ENCODE measurements around the gene SHROOM2.

The SHROOM2 gene, protein sequence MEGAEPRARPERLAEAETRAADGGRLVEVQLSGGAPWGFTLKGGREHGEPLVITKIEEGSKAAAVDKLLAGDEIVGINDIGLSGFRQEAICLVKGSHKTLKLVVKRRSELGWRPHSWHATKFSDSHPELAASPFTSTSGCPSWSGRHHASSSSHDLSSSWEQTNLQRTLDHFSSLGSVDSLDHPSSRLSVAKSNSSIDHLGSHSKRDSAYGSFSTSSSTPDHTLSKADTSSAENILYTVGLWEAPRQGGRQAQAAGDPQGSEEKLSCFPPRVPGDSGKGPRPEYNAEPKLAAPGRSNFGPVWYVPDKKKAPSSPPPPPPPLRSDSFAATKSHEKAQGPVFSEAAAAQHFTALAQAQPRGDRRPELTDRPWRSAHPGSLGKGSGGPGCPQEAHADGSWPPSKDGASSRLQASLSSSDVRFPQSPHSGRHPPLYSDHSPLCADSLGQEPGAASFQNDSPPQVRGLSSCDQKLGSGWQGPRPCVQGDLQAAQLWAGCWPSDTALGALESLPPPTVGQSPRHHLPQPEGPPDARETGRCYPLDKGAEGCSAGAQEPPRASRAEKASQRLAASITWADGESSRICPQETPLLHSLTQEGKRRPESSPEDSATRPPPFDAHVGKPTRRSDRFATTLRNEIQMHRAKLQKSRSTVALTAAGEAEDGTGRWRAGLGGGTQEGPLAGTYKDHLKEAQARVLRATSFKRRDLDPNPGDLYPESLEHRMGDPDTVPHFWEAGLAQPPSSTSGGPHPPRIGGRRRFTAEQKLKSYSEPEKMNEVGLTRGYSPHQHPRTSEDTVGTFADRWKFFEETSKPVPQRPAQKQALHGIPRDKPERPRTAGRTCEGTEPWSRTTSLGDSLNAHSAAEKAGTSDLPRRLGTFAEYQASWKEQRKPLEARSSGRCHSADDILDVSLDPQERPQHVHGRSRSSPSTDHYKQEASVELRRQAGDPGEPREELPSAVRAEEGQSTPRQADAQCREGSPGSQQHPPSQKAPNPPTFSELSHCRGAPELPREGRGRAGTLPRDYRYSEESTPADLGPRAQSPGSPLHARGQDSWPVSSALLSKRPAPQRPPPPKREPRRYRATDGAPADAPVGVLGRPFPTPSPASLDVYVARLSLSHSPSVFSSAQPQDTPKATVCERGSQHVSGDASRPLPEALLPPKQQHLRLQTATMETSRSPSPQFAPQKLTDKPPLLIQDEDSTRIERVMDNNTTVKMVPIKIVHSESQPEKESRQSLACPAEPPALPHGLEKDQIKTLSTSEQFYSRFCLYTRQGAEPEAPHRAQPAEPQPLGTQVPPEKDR (N-terminal part only)

DNA sequence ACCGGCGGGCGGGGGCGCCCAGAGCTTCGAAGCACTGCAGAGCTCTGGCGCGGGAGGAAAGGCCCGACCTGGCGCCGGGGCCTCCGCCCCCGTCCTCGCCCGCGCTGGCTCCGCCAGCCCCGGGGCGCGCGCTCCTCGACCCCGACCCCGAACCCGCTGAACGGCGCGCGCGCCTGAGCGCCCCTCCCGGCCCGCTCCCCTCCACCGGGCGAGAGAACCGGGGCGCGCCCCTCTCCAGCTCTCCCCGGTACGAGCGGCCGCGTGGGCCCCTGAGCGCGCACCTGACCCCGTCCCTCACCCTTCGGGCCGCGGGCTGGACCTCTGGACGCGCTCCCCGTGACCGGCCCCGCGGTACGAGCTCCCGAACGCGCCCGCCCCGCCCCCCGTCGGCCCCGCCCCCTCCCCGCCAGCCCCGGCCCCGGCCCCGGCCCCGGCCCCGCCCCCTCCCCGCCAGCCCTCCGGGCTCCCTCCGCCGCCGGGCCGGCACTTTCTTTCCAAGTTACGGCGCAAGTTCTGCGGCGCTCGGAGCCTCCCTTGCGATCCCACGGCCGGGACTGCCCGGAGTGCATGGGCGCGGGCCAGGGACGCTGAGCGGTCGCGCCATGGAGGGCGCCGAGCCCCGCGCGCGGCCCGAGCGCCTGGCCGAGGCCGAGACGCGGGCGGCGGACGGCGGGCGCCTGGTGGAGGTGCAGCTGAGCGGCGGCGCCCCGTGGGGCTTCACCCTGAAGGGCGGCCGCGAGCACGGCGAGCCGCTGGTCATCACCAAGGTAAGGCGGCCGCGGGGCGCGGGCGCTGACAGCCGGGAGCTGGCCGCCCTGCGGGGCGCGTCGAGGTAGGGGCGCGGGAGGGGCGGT lies at the start of gene SHROOM2:
SHROOM2 (plus strand) TSS at position 486 of the 854 bp plus-strand sequence; CDS start at position 603, 117 bp downstream.
- peak; percentile 34 for DNase-seq (ENCODE audit: low read depth)
- Histone ChIP-seq H3K9ac (ENCODE audit: low read length) (no peak within 1 kb of the TSS), H3K4me1 (ENCODE audit: control insufficient read depth, insufficient read depth, low read length) (no peaks in the 10 kb centered on the region), H3K27me3 (replicated peaks; ENCODE audit: control insufficient read depth, insufficient read depth, low read length) (peaks cover 45% of the 10 kb centered on the region), H3K36me3 (ENCODE audit: control insufficient read depth, insufficient read depth, low read length, severe bottlenecking) (no peaks in the 10 kb centered on the region), H3K9me3 (ENCODE audit: control insufficient read depth, low read length) (peaks cover 6% of the 10 kb centered on the region), H3K4me3 (ENCODE audit: low read length) (no peak within 1 kb of the TSS)

DNA sequence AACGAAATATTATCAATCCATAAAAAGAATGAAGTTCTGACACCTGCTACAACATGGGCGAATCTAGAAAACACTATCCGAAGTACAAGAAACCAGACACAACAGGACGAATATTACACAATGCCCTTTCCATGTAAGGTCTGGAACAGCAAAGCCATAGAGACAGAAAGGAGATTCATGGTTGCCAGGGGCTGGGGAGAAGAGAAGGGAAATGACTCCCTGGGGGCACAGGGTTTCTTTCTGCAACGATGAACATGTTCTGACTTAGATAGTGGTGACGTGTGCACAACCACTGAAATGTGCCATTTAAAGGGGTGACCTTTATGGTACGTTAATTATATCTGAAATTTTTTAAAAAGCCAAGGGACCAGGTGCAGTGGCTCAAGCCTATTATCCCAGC lies 48.9 kb upstream of the SHROOM2 start:
- DNase-seq (ENCODE audit: low read depth), result no peak
- Histone ChIP-seq H3K4me1 (ENCODE audit: control insufficient read depth, insufficient read depth, low read length) (no peaks in the 10 kb centered on the region), H3K9ac (ENCODE audit: low read length) (no peak overlapping the region), H3K4me3 (ENCODE audit: low read length) (no peak overlapping the region), H3K27me3 (replicated peaks; ENCODE audit: control insufficient read depth, insufficient read depth, low read length) (no peaks in the 10 kb centered on the region), H3K9me3 (ENCODE audit: control insufficient read depth, low read length) (peaks cover 7% of the 10 kb centered on the region), H3K36me3 (ENCODE audit: control insufficient read depth, insufficient read depth, low read length, severe bottlenecking) (no peaks in the 10 kb centered on the region)

DNA sequence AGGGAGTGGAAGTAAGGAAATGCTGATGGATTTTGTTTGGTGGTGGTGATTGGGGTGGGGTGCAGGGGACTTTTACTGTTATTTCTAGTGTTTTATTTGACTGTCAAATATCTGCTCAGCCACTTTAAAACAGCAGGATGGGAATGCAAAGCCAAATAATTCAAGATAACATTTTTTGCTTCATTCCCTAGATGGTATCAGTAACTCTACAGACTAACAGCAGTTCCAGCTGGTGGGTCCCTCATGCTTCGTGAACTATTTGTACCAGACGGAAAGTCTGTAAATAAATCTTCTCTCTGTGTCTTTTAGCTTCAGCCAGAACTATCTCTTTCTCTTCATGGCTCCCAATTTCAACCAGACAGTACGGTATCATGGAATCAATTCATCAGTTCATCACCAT lies 48.1 kb upstream of the SHROOM2 start:
- Histone ChIP-seq H3K4me3 (ENCODE audit: low read length) (no peak overlapping the region), H3K4me1 (ENCODE audit: control insufficient read depth, insufficient read depth, low read length) (no peaks in the 10 kb centered on the region), H3K9ac (ENCODE audit: low read length) (no peak overlapping the region), H3K27me3 (replicated peaks; ENCODE audit: control insufficient read depth, insufficient read depth, low read length) (no peaks in the 10 kb centered on the region), H3K9me3 (ENCODE audit: control insufficient read depth, low read length) (peaks cover 1% of the 10 kb centered on the region), H3K36me3 (ENCODE audit: control insufficient read depth, insufficient read depth, low read length, severe bottlenecking) (no peaks in the 10 kb centered on the region)
- DNase-seq (ENCODE audit: low read depth), result no peak

DNA sequence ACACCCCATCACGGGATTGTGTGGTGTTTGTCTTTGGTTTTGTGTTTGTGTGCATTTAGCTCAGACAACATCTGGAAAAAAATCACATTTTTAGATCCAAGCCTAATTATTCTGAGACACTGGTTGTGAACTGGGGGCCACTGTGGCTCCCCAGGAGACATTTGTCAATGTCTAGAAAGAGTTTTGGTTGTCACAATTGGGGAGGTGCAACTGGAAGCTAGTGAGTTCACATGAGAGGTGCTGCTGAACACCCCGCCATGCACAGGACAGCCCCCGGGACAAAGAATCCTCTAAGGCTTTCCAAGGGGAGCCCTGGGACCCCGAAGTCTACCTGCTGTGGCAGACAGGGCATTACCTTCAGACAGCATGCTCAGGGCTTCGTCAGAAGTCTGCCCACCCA lies 47.1 kb upstream of the SHROOM2 start:
- no peak overlapping the region for H3K9ac ChIP-seq (ENCODE audit: low read length)
- no peak for DNase-seq (ENCODE audit: low read depth)
- no peaks in the 10 kb centered on the region for H3K4me1 ChIP-seq (ENCODE audit: control insufficient read depth, insufficient read depth, low read length)
- no peaks in the 10 kb centered on the region for H3K36me3 ChIP-seq (ENCODE audit: control insufficient read depth, insufficient read depth, low read length, severe bottlenecking)
- H3K4me3 ChIP-seq (ENCODE audit: low read length), result no peak overlapping the region
- no peaks in the 10 kb centered on the region for H3K9me3 ChIP-seq (ENCODE audit: control insufficient read depth, low read length)
- no peaks in the 10 kb centered on the region for H3K27me3 ChIP-seq (replicated peaks; ENCODE audit: control insufficient read depth, insufficient read depth, low read length)

DNA sequence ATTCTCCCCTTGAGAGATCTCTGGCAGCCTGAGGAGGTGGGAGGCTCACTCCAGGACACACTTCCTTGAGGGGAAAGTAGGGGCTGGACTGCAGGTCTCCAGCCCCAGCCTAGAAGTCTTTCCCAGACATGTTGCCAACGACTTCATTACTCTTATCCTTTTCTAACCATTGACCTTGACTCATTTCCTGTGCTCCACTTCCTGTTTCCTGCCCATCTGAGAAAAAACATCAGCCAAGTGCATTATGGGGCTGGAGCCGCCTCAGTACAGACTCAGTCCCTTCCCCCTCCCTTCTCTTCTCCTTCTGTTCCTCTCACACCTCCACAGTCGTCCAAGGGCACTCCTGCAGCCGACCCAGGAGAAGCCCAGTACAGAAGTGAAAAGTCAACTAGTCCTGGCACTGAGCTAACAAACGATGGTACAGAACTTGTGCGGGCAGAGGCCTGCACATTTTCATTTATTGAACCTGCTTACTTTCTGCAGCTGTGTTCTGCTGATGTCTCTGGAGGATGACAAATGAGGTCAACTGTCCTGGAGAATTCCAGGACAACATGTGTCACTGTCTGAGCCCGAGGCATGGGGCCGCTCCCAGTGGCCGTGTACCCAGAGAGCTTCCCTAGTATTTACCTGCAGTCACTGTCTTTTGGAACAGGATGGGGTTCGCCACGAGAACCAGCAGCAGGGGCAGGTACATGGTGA lies 40.7 kb upstream of the SHROOM2 start:
- Histone ChIP-seq H3K4me1 (ENCODE audit: control insufficient read depth, insufficient read depth, low read length) (no peaks in the 10 kb centered on the region), H3K36me3 (ENCODE audit: control insufficient read depth, insufficient read depth, low read length, severe bottlenecking) (no peaks in the 10 kb centered on the region), H3K9ac (ENCODE audit: low read length) (no peak overlapping the region), H3K27me3 (replicated peaks; ENCODE audit: control insufficient read depth, insufficient read depth, low read length) (no peaks in the 10 kb centered on the region), H3K4me3 (ENCODE audit: low read length) (no peak overlapping the region), H3K9me3 (ENCODE audit: control insufficient read depth, low read length) (no peaks in the 10 kb centered on the region)
- no peak for DNase-seq (ENCODE audit: low read depth)

DNA sequence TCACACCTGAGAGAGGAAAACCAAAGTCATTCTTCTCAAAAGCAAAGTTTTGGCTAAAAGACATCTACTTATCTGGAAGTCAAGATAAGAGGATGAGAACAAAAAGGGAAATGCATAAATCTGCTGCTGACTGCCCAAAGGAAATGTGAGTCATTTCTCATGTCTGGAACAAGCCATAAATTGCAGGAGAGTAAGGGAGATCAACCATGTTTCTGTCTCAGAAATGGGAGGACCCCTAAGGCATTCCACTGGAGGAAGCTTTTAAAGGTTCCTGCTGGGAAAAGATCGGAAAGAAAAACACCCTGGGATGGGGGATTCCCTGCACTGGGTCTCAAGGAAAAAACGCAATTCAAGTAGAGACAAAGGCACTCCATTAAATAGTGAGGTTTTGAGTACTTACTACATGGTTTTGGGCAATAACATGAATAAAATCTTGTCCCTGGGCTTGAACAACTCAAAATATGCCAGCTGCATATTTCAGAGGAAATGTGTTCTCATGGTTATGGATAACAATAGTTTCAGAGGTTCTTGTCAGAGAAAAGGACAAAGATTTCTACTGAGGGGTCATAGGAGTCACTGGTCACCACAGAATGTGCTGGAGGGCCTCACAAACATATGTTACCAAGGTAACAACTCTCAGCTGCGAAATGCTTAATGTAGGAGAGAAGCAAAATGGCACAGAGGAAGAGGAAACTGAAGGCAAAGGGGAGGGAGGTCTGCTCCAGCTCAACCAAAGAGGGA lies 39.9 kb upstream of the SHROOM2 start:
- no peaks in the 10 kb centered on the region for H3K27me3 ChIP-seq (replicated peaks; ENCODE audit: control insufficient read depth, insufficient read depth, low read length)
- no peaks in the 10 kb centered on the region for H3K36me3 ChIP-seq (ENCODE audit: control insufficient read depth, insufficient read depth, low read length, severe bottlenecking)
- peak; percentile 10 for DNase-seq (ENCODE audit: low read depth)
- no peaks in the 10 kb centered on the region for H3K9me3 ChIP-seq (ENCODE audit: control insufficient read depth, low read length)
- no peak overlapping the region for H3K4me3 ChIP-seq (ENCODE audit: low read length)
- H3K4me1 ChIP-seq (ENCODE audit: control insufficient read depth, insufficient read depth, low read length), result no peaks in the 10 kb centered on the region
- H3K9ac ChIP-seq (ENCODE audit: low read length), result no peak overlapping the region

DNA sequence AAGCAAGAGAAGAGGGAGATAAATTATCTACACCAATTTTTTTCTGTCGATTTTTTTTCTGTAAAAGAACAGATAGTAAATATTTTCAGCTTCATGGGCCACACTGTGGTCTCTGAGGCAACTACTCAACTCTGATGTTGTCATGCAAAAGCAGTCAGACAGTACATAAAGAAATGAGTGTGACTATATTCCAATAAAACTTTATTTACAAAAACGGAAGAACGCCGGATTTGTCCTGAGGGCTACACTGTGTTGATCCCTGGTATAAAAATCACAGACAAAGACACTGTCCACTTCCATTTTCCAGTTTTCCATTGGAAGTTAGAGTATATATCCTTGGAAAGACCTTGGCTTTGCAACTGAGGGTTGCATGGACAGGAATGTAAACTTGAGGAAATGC lies 38.6 kb upstream of the SHROOM2 start:
- no peaks in the 10 kb centered on the region for H3K9me3 ChIP-seq (ENCODE audit: control insufficient read depth, low read length)
- no peaks in the 10 kb centered on the region for H3K27me3 ChIP-seq (replicated peaks; ENCODE audit: control insufficient read depth, insufficient read depth, low read length)
- no peak overlapping the region for H3K9ac ChIP-seq (ENCODE audit: low read length)
- H3K36me3 ChIP-seq (ENCODE audit: control insufficient read depth, insufficient read depth, low read length, severe bottlenecking), result no peaks in the 10 kb centered on the region
- no peak for DNase-seq (ENCODE audit: low read depth)
- H3K4me3 ChIP-seq (ENCODE audit: low read length), result no peak overlapping the region
- no peaks in the 10 kb centered on the region for H3K4me1 ChIP-seq (ENCODE audit: control insufficient read depth, insufficient read depth, low read length)

DNA sequence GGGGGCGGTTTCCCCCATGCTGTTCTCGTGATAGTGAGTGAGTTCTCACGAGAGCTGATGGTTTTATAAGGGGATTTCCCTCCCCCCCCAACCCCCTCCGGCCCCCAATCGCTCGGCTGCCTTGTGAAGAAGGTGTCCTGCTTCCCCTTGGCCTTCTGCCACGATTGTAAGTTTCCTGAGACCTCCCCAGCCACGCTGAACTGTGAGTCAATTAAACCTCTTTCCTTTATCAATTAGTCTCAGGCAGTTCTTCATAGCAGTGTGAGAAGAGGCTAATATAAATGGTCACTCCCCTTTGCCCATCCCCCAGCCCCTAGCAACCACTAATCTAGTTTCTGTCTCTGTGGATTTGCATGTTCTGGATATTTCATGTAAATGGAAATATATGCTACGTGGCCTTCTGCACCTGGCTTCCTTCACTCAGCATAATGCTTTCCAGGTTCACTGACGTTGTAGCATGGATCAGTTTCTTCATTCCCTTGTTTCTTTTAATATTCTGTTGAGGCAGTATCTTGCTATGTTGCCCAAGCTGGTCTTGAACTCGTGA lies 37.0 kb upstream of the SHROOM2 start:
- Histone ChIP-seq H3K4me3 (ENCODE audit: low read length) (no peak overlapping the region), H3K9ac (ENCODE audit: low read length) (no peak overlapping the region), H3K27me3 (replicated peaks; ENCODE audit: control insufficient read depth, insufficient read depth, low read length) (no peaks in the 10 kb centered on the region), H3K36me3 (ENCODE audit: control insufficient read depth, insufficient read depth, low read length, severe bottlenecking) (no peaks in the 10 kb centered on the region), H3K4me1 (ENCODE audit: control insufficient read depth, insufficient read depth, low read length) (no peaks in the 10 kb centered on the region), H3K9me3 (ENCODE audit: control insufficient read depth, low read length) (no peaks in the 10 kb centered on the region)
- DNase-seq (ENCODE audit: low read depth), result no peak

DNA sequence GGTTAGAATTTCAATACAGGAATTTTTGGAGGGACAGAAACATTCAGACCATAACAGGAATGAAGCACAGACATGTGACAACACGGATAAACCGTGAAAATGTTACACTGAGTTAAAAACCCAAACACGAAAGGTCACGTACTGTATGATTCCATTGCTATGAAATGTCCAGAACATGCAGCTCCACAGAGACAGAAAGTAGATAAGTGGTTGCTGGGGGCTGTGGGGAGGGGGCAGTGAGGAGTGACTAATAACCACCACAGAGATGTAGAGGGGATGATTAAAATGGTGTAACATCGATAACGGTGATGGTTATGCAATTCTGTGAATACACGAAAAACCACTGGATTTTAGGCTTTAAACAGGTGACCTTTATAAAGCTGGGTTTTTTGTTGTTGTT lies 28.9 kb upstream of the SHROOM2 start:
- DNase-seq (ENCODE audit: low read depth), result no peak
- Histone ChIP-seq H3K27me3 (replicated peaks; ENCODE audit: control insufficient read depth, insufficient read depth, low read length) (peaks cover 9% of the 10 kb centered on the region), H3K9ac (ENCODE audit: low read length) (no peak overlapping the region), H3K9me3 (ENCODE audit: control insufficient read depth, low read length) (peaks cover 18% of the 10 kb centered on the region), H3K36me3 (ENCODE audit: control insufficient read depth, insufficient read depth, low read length, severe bottlenecking) (no peaks in the 10 kb centered on the region), H3K4me1 (ENCODE audit: control insufficient read depth, insufficient read depth, low read length) (no peaks in the 10 kb centered on the region), H3K4me3 (ENCODE audit: low read length) (no peak overlapping the region)
